GM21526 (cell line): ENCODE results near the gene SCD5.

Experiments used
- ATAC-seq: cut with Tn5 transposase; IDR thresholded peaks from one replicate; pipeline ENCODE4 v1.9.1; 2021; ENCODE audit warnings: moderate library complexity; ENCODE audit not compliant: unreplicated experiment, low FRiP score

The SCD5 gene

DNA sequence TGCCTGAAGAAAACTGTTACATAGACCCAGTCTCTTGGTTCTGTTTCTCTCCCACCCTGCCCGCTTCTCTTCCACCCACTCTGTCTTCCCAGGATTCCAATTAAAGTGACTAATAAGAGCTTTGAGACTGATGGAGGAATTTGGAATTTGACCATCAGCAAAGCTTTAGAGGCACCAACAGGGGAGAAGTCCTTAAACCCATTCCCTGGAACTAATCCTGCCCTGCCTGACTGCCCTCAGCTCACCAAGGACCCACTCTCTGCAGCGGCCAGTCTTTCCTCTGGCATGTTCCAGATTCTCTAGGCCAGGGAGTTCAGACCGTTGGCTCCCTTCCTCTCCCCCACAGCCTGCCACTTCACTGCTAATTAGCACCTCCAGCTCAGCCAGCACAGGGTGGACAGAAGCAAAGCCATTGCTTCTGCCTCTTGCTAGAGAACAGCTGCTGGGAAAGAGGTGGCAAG, 23.9 kb downstream of the SCD5 start:
- ATAC-seq = no peak

DNA sequence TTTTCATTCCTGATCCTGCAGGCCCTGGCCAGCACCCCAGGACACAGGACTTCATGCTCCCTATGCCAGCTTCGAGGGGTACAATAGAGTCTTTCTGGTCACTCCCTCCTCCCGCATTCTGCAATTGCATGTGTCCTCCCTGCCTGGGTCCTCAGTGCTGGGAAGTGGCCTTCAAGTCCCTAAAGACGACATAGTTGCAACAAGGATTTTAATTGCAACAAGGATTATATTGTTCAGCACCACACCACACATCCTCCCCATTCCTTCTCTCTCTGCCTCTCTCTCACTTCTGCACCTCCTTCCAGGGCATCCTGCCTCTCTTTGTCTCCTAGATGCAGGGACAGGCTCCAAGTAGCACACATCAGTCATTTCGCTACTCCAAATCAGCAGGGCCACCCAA, 25.5 kb downstream of the SCD5 start:
- ATAC-seq = no peak

DNA sequence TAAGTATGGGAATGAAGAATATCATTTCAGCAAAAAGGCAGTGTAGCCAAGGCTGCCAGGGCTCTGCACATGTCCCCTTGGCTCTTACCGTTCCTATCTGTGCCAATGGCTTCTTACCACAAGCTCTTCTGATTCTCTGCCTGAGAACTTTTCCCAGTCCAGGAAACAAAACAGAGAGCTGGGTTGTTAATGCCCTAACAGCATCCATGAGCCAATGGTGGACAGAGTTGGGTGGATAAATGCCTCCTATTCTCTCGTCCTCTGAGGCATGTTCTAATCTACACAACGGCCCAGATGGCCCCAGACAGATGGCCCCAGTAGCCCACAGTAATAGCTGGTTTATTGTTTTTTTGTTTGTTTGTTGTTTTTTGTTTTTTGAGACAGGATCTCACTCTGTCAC, 28.0 kb downstream of the SCD5 start:
- no peak for ATAC-seq

DNA sequence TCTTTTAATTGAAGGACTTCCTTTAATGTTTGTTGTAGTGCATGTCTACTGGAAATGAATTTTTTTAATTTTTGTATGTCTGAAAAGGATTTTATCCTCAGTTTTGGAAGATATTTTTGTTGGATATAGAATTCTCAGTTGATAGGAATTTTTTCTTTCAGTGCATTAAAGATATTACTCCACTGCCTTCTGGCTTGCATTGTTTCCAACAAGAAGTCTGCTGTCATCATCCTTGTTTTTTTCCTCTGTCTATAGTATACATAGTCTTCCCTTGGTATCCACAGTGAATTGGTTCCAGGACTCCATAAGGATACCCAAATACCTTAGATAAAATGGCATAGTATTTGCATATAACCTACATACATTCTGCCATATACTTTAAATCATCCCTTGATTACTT, 33.5 kb downstream of the SCD5 start:
- ATAC-seq = no peak

DNA sequence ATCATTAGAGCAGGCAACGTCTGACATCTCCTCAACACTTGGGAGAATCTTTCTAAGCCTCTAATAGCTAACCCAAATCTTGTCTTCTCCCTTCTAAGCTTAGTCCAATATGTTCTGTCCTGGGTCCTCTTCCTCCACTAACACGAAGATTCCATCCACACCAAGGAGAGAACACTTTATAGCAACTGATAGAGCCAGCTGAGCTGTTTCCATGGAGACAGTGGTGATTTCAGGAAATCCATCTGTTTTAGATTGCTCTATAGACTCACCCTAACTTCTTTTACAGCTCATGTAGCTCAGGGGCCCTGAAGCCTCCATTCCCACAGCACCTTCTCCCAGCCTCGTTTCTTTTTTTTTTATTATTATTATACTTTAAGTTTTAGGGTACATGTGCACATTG, 37.4 kb downstream of the SCD5 start:
- ATAC-seq = no peak

DNA sequence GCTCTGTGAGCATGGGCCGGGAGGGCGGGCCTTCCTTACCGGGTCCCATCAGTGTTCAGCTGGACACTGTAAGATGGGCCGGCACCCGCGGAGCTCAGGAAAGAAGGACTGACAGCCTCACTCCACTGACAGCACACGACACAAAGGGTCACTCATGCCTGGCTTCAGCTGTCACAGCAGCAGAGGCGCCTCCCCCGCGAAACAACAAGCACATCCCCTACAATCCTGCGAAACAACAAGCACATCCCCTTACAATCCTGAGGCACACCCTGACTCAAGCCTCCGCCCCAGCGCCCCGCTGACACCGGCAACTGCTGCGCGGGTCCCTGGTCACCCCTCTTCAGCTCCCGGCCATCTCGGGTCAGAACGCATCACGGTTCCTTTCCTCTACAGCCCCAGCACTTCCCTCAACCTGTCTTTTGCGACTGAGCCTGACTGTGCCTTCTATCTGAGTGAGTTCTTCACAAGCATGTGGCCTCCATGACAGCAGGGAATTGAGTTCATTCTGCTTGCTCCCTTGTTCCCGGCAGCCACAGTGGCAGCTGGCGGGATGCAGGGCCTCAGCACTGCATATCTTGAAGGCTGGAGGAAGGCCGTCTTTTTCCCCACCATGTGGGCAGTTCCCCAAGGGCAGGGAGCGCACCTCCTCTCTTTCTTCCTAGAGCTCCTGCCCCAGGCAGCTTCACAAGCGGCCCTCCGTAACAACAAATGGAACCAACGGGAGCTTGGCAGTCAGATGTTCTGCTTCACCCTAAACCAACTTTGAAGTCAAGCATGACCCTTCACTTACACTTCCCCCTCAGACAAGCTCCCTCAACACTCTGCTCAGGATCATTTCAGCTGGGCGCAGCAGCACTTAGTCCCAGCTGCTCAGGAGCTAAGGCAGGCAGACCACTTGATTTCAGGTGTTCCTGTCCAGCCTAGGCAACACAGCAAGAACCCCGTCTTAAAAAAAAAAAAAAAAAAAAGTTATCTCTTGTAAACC, 39.6 kb downstream of the SCD5 start:
- ATAC-seq = no peak

DNA sequence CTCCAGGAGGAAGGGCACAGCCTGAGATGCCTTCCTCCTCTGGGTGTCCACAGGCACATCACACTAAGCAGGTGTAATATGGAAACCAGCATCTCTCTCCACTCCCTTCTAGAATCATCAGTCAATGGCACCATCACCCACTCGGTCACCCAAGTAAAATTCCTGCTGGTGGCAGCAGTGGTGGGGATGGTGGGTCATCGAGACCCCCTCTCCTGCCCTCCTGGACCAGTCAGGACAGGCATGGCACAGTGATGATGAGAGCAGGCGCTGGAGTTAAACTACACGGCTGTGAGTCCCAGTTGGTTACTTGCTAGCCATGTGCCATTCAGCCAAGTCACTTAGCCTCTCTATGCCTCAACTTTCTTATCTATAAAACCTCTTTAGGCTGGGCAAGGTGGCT, 42.5 kb downstream of the SCD5 start:
- no peak for ATAC-seq

DNA sequence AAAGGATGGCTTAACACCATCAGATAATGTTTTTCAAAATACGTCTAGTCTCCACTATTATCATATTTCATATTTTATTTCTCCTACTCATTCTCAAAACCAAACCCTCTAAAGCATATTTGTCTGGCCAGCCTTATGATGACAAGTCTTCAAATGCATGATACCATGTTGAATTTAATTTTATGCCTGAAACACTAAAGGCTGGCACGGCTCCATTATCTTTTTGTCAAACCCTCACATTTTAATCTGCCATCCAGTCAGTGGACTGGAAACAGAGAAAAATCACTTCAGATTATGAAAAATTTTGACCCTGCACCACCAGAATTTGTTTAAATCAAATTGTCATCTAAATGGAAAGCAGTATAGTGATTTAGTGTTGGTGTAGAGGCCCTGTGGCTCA, 42.9 kb downstream of the SCD5 start:
- ATAC-seq = no peak

DNA sequence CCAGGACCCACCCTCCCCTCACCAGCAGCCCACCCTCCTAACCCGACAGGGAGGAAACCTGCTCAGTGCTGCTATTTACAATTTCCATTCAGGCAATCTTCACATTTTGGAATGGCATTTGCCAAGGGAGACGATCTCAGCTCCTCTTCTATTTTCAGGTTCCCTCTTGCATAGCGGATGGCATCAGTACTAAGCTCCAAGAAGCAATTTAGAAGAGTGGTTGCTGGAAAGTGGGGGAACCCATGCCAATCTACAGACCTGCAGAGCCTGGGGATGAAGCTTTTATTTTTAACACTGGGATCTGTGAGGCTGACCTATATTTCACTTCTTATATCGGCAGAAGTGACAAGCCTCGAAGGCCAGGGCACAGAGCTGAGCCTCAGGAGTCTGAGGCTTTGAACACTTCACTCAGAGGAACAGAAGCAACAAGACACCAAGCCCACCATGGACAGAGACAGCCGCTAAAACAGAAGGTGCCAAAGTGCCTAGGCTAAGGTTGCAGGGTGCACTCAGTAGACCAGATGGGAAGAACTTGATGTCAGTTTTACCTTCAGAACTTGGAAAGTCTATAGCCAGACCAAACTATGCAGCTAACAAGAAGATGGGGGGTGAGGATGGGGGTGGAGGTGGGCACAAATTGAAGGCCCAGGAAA, 44.0 kb downstream of the SCD5 start:
- no peak for ATAC-seq

DNA sequence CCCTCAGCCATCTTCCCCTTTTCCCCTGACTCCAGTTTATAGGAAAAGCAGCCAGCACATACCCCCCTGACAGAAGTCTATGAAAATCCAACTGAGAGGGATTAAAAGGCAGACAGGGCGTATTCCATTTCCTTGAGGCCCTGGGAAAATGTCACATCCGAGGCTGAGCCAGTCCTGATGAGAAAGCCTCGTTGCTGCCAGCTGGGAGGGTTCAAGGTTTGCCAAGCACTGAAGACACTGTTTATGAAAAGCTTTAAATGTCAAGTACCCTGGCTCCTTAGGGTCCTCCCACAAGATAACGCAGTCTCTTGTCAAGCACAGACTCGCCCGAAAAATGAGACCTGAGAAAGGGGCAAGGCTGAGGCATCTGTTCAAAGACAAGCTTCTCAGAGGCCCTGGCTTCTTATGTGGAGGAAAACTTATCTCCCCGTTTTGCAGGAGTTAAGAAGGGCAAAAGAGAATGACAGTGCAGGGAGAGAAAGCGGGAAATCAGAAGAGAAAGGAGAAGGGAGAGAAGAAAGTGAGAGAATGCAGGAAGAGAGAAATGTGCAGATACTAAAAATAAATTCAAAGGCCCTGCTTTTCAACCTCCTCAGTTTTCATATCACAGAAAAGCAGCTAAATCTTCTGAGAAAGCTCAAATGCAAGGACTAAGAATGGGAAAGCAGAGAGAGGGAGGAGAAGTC, 44.7 kb downstream of the SCD5 start:
- ATAC-seq = no peak

DNA sequence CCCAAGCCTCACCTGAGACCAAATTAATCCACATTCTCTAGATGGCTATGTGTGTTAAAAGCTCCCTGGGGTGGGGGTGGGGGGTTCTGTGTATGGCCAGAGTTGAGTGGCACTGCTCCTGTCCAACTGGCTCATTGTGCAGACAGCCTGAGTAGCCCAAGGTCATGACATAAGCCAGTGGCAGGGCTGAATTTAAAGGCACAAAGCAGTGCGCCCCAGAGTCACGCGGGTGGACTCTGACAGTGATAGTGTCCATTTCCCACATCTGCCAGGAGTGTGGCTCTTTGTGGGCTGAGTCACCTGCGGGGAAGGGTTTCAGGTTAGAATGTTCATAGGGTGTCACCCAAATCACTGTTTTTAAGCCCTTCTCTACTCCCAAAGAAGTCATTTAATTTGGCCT, 45.4 kb downstream of the SCD5 start:
- ATAC-seq = no peak

DNA sequence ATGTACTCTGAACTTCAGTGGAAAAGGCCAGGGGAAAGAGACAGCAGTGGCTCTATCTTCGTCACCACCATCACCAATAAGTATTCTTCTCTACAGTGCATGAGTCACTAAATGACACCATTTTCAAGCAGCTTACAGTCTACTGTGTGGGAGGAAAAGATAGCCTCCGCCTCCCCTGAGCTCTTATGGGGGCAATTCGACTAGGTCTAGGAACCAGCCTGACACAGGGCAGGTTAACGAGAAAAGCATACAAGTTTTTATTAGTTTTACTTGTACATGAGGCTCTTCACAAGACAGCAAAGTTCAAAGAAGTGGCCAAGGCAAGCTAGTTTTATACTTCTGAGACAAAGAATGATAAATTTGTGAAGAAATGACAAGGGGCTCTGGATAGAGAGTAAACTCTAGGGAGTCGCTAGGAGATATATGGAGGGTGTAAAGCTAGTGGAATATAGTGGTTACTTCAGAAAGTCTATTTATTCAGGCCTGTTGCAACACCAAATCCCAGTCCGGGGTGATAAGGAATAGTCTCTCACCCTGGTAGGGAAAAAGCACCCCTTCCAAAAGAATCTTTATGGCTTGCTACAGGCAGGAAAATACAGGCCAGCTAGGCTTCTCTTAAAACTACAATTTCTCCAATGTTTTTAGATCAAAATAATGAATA, 49.7 kb downstream of the SCD5 start:
- ATAC-seq = no peak

DNA sequence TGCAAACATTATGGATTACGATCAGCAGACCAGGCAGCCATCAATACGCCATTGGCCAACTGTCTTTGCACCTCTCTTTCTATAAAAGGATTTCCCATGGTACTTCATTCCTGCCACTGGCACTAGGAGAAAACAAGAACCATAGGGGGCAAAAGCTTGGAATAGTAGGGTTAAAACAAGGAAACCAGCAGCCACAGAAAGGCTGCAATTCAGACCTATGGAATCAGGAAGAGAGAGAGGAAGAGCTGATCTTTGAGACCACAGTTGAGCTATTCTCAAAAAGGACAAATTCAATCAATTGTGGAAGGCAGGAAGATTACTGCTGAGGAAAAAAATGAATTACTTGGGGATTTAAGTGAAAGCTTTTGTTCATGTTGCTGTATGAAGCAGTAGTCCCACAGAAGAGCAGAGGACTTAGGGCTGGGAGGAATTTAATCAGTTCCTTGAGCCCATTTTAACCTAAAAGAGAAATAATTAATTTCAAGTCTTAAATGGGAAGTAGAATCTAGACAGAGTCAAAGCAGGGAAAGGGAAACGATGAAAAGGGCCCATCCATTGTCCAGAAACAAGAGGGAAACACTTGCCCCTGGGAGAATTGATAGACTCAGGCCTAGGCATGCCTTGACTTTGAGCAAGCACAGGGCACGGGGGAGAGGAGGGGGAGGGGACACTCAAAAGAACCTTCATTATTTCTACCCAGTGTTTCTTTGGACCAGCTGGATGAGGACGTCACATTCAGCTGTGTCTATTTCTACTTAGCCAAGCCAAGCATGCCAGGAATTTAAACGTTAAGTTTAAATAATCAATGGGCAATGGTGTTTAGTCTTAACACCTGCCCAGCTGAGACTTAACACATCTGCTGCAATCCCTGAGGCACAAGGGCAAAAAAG, 50.7 kb downstream of the SCD5 start:
- no peak for ATAC-seq

DNA sequence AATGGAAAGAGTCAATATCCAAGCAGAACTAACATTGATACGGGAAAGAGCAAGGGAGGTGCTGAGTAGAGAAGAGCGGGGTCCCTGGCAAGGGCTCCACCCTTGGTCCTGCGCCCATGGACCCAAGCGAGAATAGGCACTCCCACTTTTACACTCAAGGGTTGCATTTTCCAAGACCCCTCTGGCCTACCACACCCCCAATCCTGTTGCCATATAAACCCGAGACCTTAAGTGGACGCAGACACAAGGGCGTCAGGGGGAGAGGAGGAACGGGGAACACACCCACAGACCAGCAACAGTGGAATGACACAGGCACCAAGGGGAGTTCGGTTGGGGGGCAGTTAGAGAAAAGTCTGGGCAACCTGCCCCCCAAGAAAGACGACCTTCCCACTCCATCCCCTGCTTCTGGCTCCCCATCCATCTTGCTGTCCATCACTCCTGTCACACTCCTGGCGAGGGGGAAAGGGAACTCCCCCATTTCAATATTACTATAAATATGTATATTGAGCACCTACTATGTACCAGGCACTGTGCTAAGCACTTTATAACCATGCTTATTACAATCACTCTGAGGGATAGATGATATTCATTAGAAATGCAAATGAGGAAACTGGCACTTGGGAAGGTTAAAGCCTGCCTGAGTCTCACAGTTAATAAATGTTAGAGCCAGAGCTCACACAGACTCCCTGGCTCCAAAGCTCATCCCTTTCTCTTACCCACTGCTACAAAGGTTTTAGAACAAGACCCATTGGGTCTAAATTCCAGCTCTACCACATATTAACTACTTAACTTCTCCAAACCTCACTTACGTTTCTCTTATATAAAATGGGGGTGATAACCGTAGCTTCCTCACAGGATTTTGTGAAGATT, 51.7 kb downstream of the SCD5 start:
- ATAC-seq = no peak

DNA sequence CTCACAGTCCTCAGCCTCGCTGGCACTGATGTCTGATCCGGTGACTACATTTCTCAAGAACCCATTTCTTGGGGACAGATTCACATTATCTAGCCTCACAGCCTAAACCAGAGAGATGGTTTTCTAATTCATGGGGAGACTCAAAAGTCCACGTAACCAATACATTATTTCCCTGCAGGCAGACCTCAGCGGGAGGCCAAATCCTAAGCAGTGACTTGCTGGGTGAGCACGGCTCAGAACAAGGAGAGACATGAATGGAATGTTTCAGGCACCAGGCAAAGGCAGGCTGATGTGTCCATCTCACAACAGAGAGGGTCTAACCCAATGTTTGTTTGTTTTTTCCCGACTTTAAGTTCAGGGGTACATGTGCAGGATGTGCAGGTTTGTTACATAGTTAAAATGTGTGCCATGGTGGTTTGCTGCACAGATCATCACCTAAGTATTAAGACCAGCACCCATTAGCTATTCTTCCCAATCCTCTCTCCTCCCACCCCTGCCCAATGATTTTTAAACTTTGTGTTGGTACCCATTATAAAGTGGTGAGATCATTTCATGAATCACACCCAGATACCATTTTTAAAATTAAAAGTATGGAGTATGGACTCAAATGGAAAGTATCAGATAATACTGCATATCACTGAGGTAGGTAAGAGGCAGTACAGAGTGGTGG, 53.3 kb downstream of the SCD5 start:
- no peak for ATAC-seq

DNA sequence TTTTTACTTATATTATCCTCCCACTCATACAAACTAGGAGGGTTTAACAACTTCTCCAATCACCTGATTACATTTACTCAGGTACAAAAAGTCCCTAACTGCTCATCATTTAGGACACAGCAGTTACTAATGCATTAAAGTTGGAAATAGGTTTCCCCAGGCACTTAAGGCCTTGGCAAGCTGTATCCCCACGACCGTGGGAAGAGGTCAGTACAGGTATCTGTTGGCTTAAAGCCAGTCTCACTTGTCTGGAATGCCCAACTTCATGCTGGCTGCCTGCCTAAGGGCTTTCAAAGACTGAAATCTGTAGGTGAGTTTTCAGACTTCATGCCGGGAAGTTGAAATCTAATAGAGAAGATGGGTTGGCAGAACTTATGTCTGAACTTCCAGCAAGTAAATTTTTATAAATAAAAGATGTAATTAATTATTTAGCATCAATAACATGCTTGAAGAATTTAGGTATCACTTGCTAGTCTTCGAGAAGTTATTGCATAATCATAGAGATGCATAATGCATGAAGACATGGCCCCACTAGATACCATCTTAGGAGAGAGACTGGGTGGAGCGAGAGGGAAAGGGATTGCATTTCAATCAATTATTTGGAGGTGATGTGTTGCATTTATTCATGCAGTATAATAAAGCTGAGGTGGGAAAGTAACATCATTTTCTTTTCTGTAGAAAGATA, 54.2 kb downstream of the SCD5 start:
- no peak for ATAC-seq

DNA sequence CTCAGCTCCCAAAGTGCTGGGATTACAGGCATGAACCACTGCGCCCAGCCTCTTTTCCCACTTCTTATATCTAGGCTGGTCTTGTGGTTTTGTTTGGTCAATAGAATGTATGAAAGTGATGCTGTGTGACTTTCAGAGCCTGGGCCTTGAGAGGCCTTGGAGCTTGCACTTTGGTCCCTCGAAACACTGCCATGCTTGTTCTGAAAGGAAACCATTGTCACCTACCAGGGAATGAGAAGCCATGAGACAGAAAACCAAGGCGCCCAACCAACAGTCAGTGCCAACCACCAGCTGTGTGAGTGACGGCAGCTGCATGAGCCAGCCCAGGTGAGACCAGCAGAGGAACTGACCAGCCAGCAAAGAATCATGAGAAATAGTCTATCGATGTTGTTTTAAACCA, 57.4 kb downstream of the SCD5 start:
- ATAC-seq = no peak
